Measurements from ENCODE around the gene CZIB.

DNA sequence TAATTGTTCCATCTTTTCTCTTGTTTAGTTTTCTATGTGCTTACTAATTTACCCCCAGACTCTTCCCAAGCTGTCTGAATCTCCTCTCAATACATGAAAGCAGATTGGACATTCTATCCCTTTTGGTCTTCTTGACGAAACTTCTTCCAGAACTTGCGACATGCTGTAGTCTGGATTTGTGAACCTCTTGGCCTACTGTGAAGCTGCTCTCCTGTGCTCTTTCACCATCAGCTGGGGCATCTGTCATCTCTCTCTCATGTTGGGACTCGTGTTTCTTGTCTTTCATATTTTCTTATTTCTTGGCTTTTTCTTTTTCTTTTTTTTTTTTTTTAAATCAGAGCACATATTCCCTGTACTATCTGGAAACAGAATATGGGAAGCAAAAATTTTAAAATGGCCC, 17.0 kb downstream of the CZIB start:
- TF ChIP-seq EZH2 (IDR thresholded peaks at IDR 0.05; ENCODE audit: insufficient read depth, poor library complexity, severe bottlenecking) (no peak), EZH2phosphoT487 (IDR thresholded peaks at IDR 0.05; ENCODE audit: insufficient read depth, low read depth) (no peak)
